A673 (cell line): Measurements from ENCODE around the gene MLKL. TPM values are rescaled to one million over a fixed set of nuclear protein-coding genes. Genes with fewer than 3 reads are reported as not detected.

Experiments used
- BruUV-seq: library from RNA; stranded (reverse); fragments of 400-500 nt; replicated peaks from 2 replicates; lab custom pipeline; 2021; lab: Mats Ljungman, UMichigan
- CTCF ChIA-PET: fragments of 300-600 bp; sonication (Branson Sonifier 250); formaldehyde crosslinking; loops from one replicate; lab custom pipeline; 2022; ENCODE audit warnings: antibody characterized with exemption; lab: Charles Lee
- POLR2A ChIA-PET: fragments of 300-600 bp; sonication (Branson Sonifier 250); formaldehyde crosslinking; loops from one replicate; lab custom pipeline; 2022; ENCODE audit warnings: antibody characterized with exemption; ENCODE audit not compliant: low non-redundant PET; lab: Charles Lee
- DNase-seq: peaks from one replicate; pipeline ENCODE4 v3.0.0-alpha.2; 2015; ENCODE audit warnings: low spot score
- H3K27ac ChIP-seq: fragments of 200-600 bp; sonication (generic); 2 replicates; pipeline ENCODE4 v1.5.1; 2016; ENCODE audit warnings: mixed run types, low read depth, mild to moderate bottlenecking, mixed read lengths, antibody characterized with exemption, low read length; ENCODE audit not compliant: poor library complexity, severe bottlenecking
- H3K27me3 ChIP-seq: fragments of 200-600 bp; sonication (generic); replicated peaks from 2 replicates; pipeline ENCODE4 v1.6.1; 2017; ENCODE audit warnings: mixed run types, low read depth, mild to moderate bottlenecking, mixed read lengths, antibody characterized with exemption, low read length; ENCODE audit not compliant: insufficient read depth, poor library complexity
- H3K36me3 ChIP-seq: fragments of 200-600 bp; sonication (generic); 2 replicates; pipeline ENCODE4 v1.6.1; 2016; ENCODE audit warnings: mixed run types, mild to moderate bottlenecking, mixed read lengths, antibody characterized with exemption, low read length; ENCODE audit not compliant: insufficient read depth, poor library complexity, severe bottlenecking
- H3K4me1 ChIP-seq: fragments of 200-600 bp; sonication (generic); 2 replicates; pipeline ENCODE4 v1.6.1; 2017; ENCODE audit warnings: mixed run types, mild to moderate bottlenecking, mixed read lengths, antibody characterized with exemption, low read length; ENCODE audit not compliant: insufficient read depth, poor library complexity, severe bottlenecking
- H3K4me3 ChIP-seq: fragments of 200-600 bp; sonication (generic); 2 replicates; pipeline ENCODE4 v1.5.1; 2016; ENCODE audit warnings: low read depth, mixed run types, mild to moderate bottlenecking, mixed read lengths, low read length; ENCODE audit not compliant: poor library complexity, severe bottlenecking
- H3K9me3 ChIP-seq: fragments of 200-600 bp; sonication (generic); 2 replicates; pipeline ENCODE4 v1.6.1; 2016; ENCODE audit warnings: mixed run types, low read depth, mild to moderate bottlenecking, mixed read lengths, antibody characterized with exemption, low read length; ENCODE audit not compliant: poor library complexity, severe bottlenecking
- EZH2 ChIP-seq: fragments of 200-600 bp; sonication (generic); IDR thresholded peaks from 2 replicates; pipeline ENCODE4 v1.6.1; 2017; ENCODE audit warnings: borderline replicate concordance, low read depth, mild to moderate bottlenecking, mixed read lengths, antibody characterized with exemption, low read length; ENCODE audit not compliant: poor library complexity, severe bottlenecking
- intact Hi-C: fragments of 100-400 bp; cut with micrococcal nuclease; formaldehyde crosslinking; loops from one replicate; pipeline ENCODE4 v1.10.0; 2022; ENCODE audit not compliant: unreplicated experiment
- total RNA-seq: library from RNA; stranded (reverse); gene quantifications from 2 replicates; pipeline ENCODE4 v1.2.3, GENCODE V29; 2021
- TF ChIP-seq, protein P1 (sequence below): fragments of 300-800, 200-600 bp; sonication (generic); conservative IDR thresholded peaks from 2 replicates; pipeline ENCODE4 v1.5.1; 2017; ENCODE audit warnings: low read depth, mild to moderate bottlenecking, antibody characterized with exemption, low read length, moderate library complexity, mixed read lengths

MLKL gene
- total RNA-seq, 1 experiment from 2014 or later: 5.5 TPM

DNA sequence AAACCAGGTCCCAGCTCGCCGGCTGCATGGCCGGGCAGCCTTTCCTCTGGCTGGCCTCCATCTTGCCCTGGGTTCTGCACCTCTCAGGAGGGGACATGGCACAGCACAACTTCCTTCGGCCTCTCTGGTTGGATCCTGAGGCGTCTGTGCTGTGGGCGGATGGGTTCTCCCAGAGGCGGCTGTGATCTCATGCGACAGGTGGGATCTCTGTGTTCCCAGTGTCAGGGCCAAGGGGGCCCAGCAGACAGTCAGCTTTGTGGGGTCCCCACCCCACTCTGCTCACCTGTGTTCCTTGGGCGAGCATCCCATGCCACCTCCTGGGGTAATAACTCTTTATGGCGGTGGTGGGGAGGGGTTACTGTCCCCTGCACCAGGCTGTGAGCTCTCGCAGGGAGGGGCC, 38.2 kb upstream of the MLKL start:
- Histone ChIP-seq H3K4me1 (peaks cover 5% of the 10 kb centered on the region), H3K4me3 (no peak overlapping the region), H3K36me3 (no peaks in the 10 kb centered on the region), H3K27me3 (no peaks in the 10 kb centered on the region), H3K27ac (no peak overlapping the region), H3K9me3 (no peaks in the 10 kb centered on the region)
- TF ChIP-seq EZH2: no peak
- TF ChIP-seq, protein P1, sequence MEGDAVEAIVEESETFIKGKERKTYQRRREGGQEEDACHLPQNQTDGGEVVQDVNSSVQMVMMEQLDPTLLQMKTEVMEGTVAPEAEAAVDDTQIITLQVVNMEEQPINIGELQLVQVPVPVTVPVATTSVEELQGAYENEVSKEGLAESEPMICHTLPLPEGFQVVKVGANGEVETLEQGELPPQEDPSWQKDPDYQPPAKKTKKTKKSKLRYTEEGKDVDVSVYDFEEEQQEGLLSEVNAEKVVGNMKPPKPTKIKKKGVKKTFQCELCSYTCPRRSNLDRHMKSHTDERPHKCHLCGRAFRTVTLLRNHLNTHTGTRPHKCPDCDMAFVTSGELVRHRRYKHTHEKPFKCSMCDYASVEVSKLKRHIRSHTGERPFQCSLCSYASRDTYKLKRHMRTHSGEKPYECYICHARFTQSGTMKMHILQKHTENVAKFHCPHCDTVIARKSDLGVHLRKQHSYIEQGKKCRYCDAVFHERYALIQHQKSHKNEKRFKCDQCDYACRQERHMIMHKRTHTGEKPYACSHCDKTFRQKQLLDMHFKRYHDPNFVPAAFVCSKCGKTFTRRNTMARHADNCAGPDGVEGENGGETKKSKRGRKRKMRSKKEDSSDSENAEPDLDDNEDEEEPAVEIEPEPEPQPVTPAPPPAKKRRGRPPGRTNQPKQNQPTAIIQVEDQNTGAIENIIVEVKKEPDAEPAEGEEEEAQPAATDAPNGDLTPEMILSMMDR: no peak
- CTCF ChIA-PET: interaction anchor here (1.3 kb wide), 1 partner anchor 12 kb away, joined by 4 read pairs; no protein-coding TSS in a partner anchor
- no TSS peak for BruUV-seq
- intact Hi-C loops: no loop called here
- POLR2A ChIA-PET: no interaction called here
- no peak for DNase-seq

- Histone ChIP-seq H3K27me3 (no peaks in the 10 kb centered on the region), H3K4me3 (no peak overlapping the region), H3K27ac (no peak overlapping the region), H3K36me3 (no peaks in the 10 kb centered on the region), H3K4me1 (peaks cover 5% of the 10 kb centered on the region), H3K9me3 (no peaks in the 10 kb centered on the region)
- BruUV-seq: no TSS peak
- ChIA-PET POLR2A (interaction anchor here (0.6 kb wide), 1 partner anchor 71 kb away, joined by 4 read pairs; no protein-coding TSS in a partner anchor), CTCF (interaction anchor here (1.3 kb wide), 1 partner anchor 11 kb away, joined by 4 read pairs; no protein-coding TSS in a partner anchor)
- intact Hi-C loops: no loop called here
- DNase-seq: no peak
- TF ChIP-seq EZH2: no peak
- TF ChIP-seq, protein P1: no peak
Observed at GRCh38 chr16:74738113-74738541, 37.5 kb upstream of the MLKL start.

GRCh38 chr16:74737521-74737920, 36.9 kb upstream of the MLKL start:
- CTCF ChIA-PET: no interaction called here
- BruUV-seq: no TSS peak
- intact Hi-C loops: no loop called here

More at GRCh38 chr16:74737521-74737920, 36.9 kb upstream of the MLKL start:
- no peaks in the 10 kb centered on the region for H3K27me3 ChIP-seq
- peaks cover 5% of the 10 kb centered on the region for H3K4me1 ChIP-seq
- H3K27ac ChIP-seq: no peak overlapping the region
- no peaks in the 10 kb centered on the region for H3K36me3 ChIP-seq
- POLR2A ChIA-PET: no interaction called here
- no peak overlapping the region for H3K4me3 ChIP-seq
- H3K9me3 ChIP-seq: no peaks in the 10 kb centered on the region
- DNase-seq: no peak
- TF ChIP-seq EZH2: no peak
- TF ChIP-seq, protein P1: no peak
